ENCODE measurements around the gene BAHCC1. TPM values are rescaled to one million over a fixed set of nuclear protein-coding genes. Genes with fewer than 3 reads are reported as not detected.

The BAHCC1 gene
- total RNA-seq, 1 donor from 2014 or later, result not detected

- DNase-seq, result no peak
- H3K27me3 Mint-ChIP-seq, result peaks cover 11% of the 10 kb centered on the region
- peak overlapping the region; percentile 99 for H3K4me3 Mint-ChIP-seq
- peaks cover 23% of the 10 kb centered on the region for H3K4me1 Mint-ChIP-seq
- intact Hi-C loops (cut with micrococcal nuclease), result no loop called here
- no peaks in the 10 kb centered on the region for H3K9me3 Mint-ChIP-seq
- H3K36me3 Mint-ChIP-seq (ENCODE audit: low read depth), result peaks cover 45% of the 10 kb centered on the region
- peak overlapping the region; percentile 78 for H3K27ac Mint-ChIP-seq
Measured at GRCh38 chr17:81508639-81509206, 113.5 kb downstream of the BAHCC1 start.

DNA sequence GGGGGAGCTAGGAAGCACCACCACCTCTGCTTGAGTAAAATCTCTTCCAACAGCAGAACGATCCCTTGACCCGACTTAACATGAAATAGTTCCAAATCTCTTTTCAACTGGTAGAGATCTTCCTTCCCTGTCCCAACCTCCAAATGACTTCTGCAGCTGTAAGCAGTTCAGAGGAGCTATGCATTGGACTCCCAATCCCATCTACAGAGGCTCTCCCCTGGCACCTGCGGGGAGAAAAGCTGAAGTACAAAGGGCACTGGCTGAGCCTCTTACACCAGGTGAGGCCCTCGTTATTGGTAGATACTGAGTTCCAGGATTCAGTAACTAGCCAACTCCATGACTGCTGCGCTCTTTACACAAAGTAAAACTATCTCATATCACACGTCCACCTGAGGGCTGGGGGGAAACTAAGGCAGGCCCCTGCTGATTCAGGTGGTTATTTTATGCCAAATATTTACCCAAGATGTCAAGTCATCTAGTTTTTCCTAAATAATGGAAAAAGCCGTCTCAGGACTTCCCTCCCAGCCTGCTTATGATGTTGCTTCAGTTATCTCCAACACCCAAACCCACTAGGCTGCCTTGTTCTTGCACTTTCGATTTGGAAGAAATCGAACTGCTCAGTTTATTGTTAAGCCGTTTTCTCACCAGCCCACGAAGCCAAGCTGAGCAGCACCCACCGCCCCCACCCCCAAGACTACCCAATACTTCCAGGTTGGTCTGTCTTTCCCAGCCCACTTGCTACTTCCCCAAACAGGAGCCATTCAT lies 114.1 kb downstream of the BAHCC1 start:
- DNase-seq, result peak; percentile 78

DNA sequence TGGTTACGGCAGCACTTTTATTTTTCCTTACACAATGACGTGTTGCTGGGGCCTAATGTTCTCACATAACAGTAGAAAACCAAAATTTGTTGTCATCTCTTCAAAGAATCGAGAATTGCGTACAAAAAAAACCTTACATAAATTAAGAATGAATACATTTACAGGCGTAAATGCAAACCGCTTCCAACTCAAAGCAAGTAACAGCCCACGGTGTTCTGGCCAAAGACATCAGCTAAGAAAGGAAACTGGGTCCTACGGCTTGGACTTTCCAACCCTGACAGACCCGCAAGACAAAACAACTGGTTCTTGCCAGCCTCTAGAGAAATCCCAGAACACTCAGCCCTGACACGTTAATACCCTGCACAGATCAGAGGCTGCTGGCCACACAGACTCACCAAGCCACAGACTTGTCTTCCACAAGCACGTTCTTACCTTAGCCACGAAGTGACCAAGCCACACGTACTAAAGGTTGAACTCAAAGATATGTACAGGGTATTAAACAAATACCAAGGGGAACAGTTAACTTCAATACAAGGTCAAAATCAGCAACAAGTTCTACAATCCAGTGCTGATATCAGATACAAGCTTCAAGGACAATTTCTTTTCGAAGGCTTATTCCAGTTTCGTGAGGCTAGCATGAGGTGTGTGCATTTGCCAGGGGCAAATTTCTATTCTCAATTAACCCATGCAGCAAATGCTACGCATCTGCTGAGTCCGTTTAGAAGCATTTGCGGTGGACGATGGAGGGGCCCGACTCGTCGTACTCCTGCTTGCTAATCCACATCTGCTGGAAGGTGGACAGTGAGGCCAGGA lies 114.9 kb downstream of the BAHCC1 start:
- intact Hi-C loops (cut with micrococcal nuclease), result loop anchor here (5.0 kb wide), 1 partner anchor 362 kb away; the partner anchor contains the start of gene ARHGDIA
- Mint-ChIP-seq H3K27ac (peak overlapping the region; percentile 88), H3K9me3 (no peaks in the 10 kb centered on the region), H3K27me3 (peaks cover 4% of the 10 kb centered on the region), H3K4me3 (peak overlapping the region; percentile 99), H3K36me3 (ENCODE audit: low read depth) (peaks cover 47% of the 10 kb centered on the region), H3K4me1 (peaks cover 23% of the 10 kb centered on the region)
- no peak for DNase-seq

More for the DNA sequence above, 114.1 kb downstream of the BAHCC1 start:
- no peaks in the 10 kb centered on the region for H3K9me3 Mint-ChIP-seq
- peaks cover 8% of the 10 kb centered on the region for H3K27me3 Mint-ChIP-seq
- peak overlapping the region; percentile 99 for H3K4me3 Mint-ChIP-seq
- intact Hi-C loops (cut with micrococcal nuclease), result no loop called here
- peak overlapping the region; percentile 78 for H3K27ac Mint-ChIP-seq
- peaks cover 45% of the 10 kb centered on the region for H3K36me3 Mint-ChIP-seq (ENCODE audit: low read depth)
- H3K4me1 Mint-ChIP-seq, result peaks cover 23% of the 10 kb centered on the region

GRCh38 chr17:81510785-81511553 lies 115.7 kb downstream of the BAHCC1 start:
- H3K4me3 Mint-ChIP-seq, result peak overlapping the region; percentile 99
- intact Hi-C loops (cut with micrococcal nuclease), result loop anchor here (1.0 to 5.0 kb wide), 2 partner anchors 115 to 361 kb away; partner anchors contain the start of gene ARHGDIA
- H3K27me3 Mint-ChIP-seq, result peaks cover 2% of the 10 kb centered on the region
- no peaks in the 10 kb centered on the region for H3K9me3 Mint-ChIP-seq
- DNase-seq, result peak; percentile 84
- peaks cover 49% of the 10 kb centered on the region for H3K36me3 Mint-ChIP-seq (ENCODE audit: low read depth)
- peak overlapping the region; percentile 88 for H3K27ac Mint-ChIP-seq
- H3K4me1 Mint-ChIP-seq, result peaks cover 28% of the 10 kb centered on the region

DNA sequence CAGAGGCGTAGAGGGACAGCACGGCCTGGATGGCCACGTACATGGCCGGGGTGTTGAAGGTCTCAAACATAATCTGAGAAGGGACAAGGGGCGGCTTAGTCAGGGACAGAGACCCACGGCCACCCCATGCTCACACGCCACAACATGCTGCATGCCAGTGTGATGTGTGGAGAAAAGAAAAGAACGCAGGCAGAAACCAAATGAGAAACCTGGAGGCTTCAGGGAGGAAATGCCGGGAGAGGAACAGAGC lies 116.2 kb downstream of the BAHCC1 start:
- peaks cover 32% of the 10 kb centered on the region for H3K4me1 Mint-ChIP-seq
- H3K27me3 Mint-ChIP-seq, result peaks cover 2% of the 10 kb centered on the region
- H3K36me3 Mint-ChIP-seq (ENCODE audit: low read depth), result peaks cover 49% of the 10 kb centered on the region
- peak overlapping the region; percentile 88 for H3K27ac Mint-ChIP-seq
- H3K4me3 Mint-ChIP-seq, result peak overlapping the region; percentile 99
- no peaks in the 10 kb centered on the region for H3K9me3 Mint-ChIP-seq
- intact Hi-C loops (cut with micrococcal nuclease), result loop anchor here (1.0 to 5.0 kb wide), 2 partner anchors 115 to 361 kb away; partner anchors contain the start of gene ARHGDIA
- DNase-seq, result peak; percentile 77

DNA sequence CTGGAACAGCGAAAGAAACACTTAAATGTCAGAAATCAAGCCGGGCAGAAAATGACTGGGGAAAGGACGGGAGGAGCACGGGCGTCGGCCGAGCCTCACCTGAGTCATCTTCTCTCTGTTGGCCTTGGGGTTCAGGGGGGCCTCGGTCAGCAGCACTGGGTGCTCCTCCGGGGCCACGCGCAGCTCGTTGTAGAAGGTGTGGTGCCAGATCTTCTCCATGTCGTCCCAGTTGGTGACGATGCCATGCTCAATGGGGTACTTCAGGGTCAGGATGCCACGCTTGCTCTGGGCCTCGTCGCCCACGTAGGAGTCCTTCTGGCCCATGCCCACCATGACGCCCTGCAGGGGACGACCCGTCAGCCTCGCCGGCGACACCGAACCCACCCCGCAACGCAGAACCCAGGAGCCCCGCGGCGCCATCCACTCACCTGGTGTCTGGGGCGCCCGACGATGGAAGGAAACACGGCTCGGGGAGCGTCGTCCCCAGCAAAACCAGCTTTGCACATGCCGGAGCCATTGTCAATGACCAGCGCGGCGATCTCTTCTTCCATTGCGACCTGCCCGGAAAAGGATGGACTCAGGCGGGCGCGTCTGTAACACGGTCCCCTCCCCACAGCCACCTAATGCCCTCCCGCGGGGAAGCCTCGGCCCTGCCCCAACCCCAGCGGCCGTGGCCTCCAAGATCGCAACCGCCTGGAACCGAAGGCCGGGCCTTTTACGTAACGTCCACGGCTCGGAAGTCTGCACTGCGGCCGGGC lies 116.7 kb downstream of the BAHCC1 start:
- Mint-ChIP-seq H3K4me3 (peak overlapping the region; percentile 99), H3K4me1 (peaks cover 36% of the 10 kb centered on the region), H3K27ac (peak overlapping the region; percentile 88), H3K9me3 (no peaks in the 10 kb centered on the region), H3K27me3 (peaks cover 2% of the 10 kb centered on the region), H3K36me3 (ENCODE audit: low read depth) (peaks cover 49% of the 10 kb centered on the region)
- intact Hi-C loops (cut with micrococcal nuclease), result loop anchor here (1.0 to 5.0 kb wide), 5 partner anchors 27 to 360 kb away; partner anchors contain the start of genes ARHGDIA and FAAP100
- peak; percentile 80 for DNase-seq

DNA sequence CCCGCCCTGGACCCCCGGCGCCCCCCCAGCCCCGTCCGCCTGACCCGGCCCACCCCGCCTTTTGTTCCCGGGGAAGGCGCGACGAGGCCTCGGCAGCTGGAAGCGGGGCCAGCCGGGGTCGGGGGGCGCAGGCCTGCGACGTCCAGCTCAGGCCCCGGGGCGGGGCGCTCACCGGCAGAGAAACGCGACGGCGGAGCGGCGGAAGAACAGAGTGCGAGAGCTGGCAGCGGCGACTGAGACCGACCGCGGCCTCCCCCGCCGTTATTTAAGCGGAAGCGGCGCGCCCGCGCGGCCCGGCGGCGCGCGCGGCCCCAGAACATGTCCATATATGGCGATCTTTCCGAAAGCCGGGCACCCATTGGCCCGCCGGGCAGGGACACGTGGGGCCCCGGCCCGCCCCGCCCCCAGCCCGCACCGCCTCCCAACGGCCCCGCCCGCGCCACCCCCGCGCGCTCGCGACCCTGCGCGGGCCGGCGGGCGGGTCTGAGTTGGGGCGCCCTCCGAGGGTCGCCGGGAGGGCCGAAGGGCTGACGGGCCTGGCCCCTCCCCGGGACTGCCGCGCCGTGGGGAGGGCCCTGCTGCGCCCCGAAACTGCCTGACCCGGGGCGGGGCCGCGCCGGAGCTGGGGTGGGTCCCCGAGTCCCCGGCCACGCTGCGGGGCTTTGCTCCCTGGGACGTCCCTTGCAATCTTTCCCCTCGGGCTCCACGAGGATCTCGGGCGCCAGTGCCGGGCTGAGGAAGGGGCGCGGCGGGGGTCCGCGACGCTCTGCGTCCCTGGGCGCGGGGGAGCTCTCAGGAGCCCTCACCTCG lies 117.5 kb downstream of the BAHCC1 start, which contains the start of gene ACTG1:
ACTG1 (minus strand) TSS at position 238 of the 810 bp plus-strand sequence. CDS start 445 bp downstream, outside the sequence.
- intact Hi-C loops (cut with micrococcal nuclease), result loop anchor here (1.0 to 5.0 kb wide), 4 partner anchors 28 to 360 kb away; partner anchors contain the start of genes ARHGDIA and FAAP100
- DNase-seq, result peak; percentile 97
- Mint-ChIP-seq H3K9me3 (no peaks in the 10 kb centered on the region), H3K27me3 (peaks cover 2% of the 10 kb centered on the region), H3K4me1 (peaks cover 34% of the 10 kb centered on the region), H3K36me3 (ENCODE audit: low read depth) (peaks cover 47% of the 10 kb centered on the region), H3K27ac (peak within 1 kb of the TSS; percentile 93), H3K4me3 (peak within 1 kb of the TSS; percentile 99)

- peaks cover 2% of the 10 kb centered on the region for H3K27me3 Mint-ChIP-seq
- peaks cover 36% of the 10 kb centered on the region for H3K4me1 Mint-ChIP-seq
- peak overlapping the region; percentile 90 for H3K4me3 Mint-ChIP-seq
- no peaks in the 10 kb centered on the region for H3K9me3 Mint-ChIP-seq
- H3K27ac Mint-ChIP-seq, result peak overlapping the region; percentile 93
- H3K36me3 Mint-ChIP-seq (ENCODE audit: low read depth), result peaks cover 42% of the 10 kb centered on the region
- intact Hi-C loops (cut with micrococcal nuclease), result loop anchor here (2.0 to 5.0 kb wide), 3 partner anchors 29 to 359 kb away; partner anchors contain the start of genes ARHGDIA and FAAP100
- DNase-seq, result peak; percentile 89
Measured at GRCh38 chr17:81513372-81513752, 118.1 kb downstream of the BAHCC1 start.

- H3K4me1 Mint-ChIP-seq, result peaks cover 33% of the 10 kb centered on the region
- peak overlapping the region; percentile 93 for H3K27ac Mint-ChIP-seq
- DNase-seq, result peak; percentile 84
- no peaks in the 10 kb centered on the region for H3K9me3 Mint-ChIP-seq
- H3K27me3 Mint-ChIP-seq, result peaks cover 2% of the 10 kb centered on the region
- intact Hi-C loops (cut with micrococcal nuclease), result loop anchor here (2.0 to 5.0 kb wide), 3 partner anchors 29 to 358 kb away; partner anchors contain the start of genes ARHGDIA and FAAP100
- H3K4me3 Mint-ChIP-seq, result peak overlapping the region; percentile 90
- peaks cover 38% of the 10 kb centered on the region for H3K36me3 Mint-ChIP-seq (ENCODE audit: low read depth)
Measured at GRCh38 chr17:81513753-81514488, 118.7 kb downstream of the BAHCC1 start.

GRCh38 chr17:81514489-81514738 lies 119.2 kb downstream of the BAHCC1 start:
- intact Hi-C loops (cut with micrococcal nuclease), result loop anchor here (5.0 kb wide), 1 partner anchor 358 kb away; the partner anchor contains the start of gene ARHGDIA
- H3K27me3 Mint-ChIP-seq, result peaks cover 2% of the 10 kb centered on the region
- H3K27ac Mint-ChIP-seq, result peak overlapping the region; percentile 75
- peak overlapping the region; percentile 90 for H3K4me3 Mint-ChIP-seq
- DNase-seq, result no peak
- H3K4me1 Mint-ChIP-seq, result peaks cover 28% of the 10 kb centered on the region
- H3K9me3 Mint-ChIP-seq, result no peaks in the 10 kb centered on the region
- H3K36me3 Mint-ChIP-seq (ENCODE audit: low read depth), result peaks cover 33% of the 10 kb centered on the region

DNA sequence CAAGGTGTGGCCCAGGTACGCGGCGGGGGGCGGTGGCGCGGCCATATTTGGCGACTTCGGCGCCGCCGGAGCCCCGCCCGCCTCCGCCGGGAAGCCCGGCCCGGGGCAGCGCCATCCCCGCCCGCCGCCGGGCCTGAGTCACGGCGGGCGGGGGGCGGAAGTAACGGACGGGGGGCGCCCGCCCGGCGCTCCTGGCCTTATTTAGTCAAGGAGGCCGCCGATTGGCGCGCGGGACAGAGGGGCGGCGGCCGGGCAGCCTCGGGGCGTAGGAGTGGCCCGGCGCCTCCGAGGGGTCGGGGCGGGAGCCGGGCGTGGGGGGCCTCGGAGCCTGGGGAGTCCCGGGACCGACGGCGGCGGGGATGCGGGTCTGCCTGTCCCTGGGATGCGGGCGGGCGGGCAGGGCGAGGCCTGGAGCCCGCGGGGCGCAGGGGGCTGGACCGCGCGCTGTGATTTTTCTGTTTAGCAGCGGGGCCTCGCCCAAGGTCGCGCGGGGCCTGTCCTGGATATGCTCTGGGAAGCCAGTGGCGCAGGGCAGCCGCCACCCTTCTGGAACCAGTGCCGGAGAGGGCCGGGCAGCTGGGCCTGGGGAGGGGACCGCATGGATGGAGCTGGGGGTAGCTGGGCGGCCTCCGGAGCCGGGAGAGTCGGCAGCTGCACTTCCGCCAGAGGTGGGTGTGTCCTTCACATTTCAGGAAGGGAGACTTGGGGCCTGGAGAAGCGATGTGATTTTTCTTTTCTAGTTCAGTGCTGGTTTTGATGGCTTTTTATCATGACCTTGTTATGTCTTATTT lies 119.7 kb downstream of the BAHCC1 start:
- H3K27me3 Mint-ChIP-seq, result peaks cover 2% of the 10 kb centered on the region
- peaks cover 23% of the 10 kb centered on the region for H3K4me1 Mint-ChIP-seq
- intact Hi-C loops (cut with micrococcal nuclease), result loop anchor here (5.0 kb wide), 1 partner anchor 357 kb away; the partner anchor contains the start of gene ARHGDIA
- H3K9me3 Mint-ChIP-seq, result no peaks in the 10 kb centered on the region
- peak overlapping the region; percentile 92 for H3K27ac Mint-ChIP-seq
- peak; percentile 93 for DNase-seq
- peaks cover 27% of the 10 kb centered on the region for H3K36me3 Mint-ChIP-seq (ENCODE audit: low read depth)
- H3K4me3 Mint-ChIP-seq, result peak overlapping the region; percentile 92
